GM12873 (cell line): Measurements from ENCODE around the gene SLCO4A1.

Experiments
- CTCF ChIP-seq: IDR thresholded peaks from 2 replicates; pipeline ENCODE4 v1.5.1; 2012; ENCODE audit warnings: low read depth, mild to moderate bottlenecking, moderate library complexity, low read length, control low read depth; ENCODE audit not compliant: insufficient read depth; ENCODE audit errors: missing control alignments

The SLCO4A1 gene

GRCh38 chr20:62641321-62642050, 817 bp upstream of the SLCO4A1 start:
- no peak for TF ChIP-seq CTCF

- TF ChIP-seq CTCF = no peak
Measured at GRCh38 chr20:62642666-62643520, 590 bp downstream of the SLCO4A1 start.

GRCh38 chr20:62643521-62644043, 1.3 kb downstream of the SLCO4A1 start:
- no peak for TF ChIP-seq CTCF

GRCh38 chr20:62644044-62644795, 1.9 kb downstream of the SLCO4A1 start:
- no peak for TF ChIP-seq CTCF

GRCh38 chr20:62644802-62645496, 2.6 kb downstream of the SLCO4A1 start:
- TF ChIP-seq CTCF = no peak

GRCh38 chr20:62645613-62646012, 3.3 kb downstream of the SLCO4A1 start:
- no peak for TF ChIP-seq CTCF
